HCT116 (cell line): Measurements from ENCODE around the gene TOR1AIP1. TPM values are rescaled to one million over a fixed set of nuclear protein-coding genes. Genes with fewer than 3 reads are reported as not detected.

Experiments used
- CTCF ChIP-seq, 3 experiments: fragments of 200-600 bp in 1 of 3; sonication (generic) in 1 of 3; IDR thresholded peaks in 2 of 3; conservative IDR thresholded peaks in 1 of 3; 2 replicates each; pipeline ENCODE4 v1.5.1; 2012 to 2017; ENCODE audit warnings: low read depth in 2 of 3, low read length in 2 of 3, antibody characterized with exemption in 1 of 3, borderline replicate concordance in 1 of 3, control low read depth in 1 of 3, mild to moderate bottlenecking in 1 of 3, mixed read lengths in 1 of 3, mixed run types in 1 of 3, moderate library complexity in 1 of 3; ENCODE audit not compliant: insufficient read depth in 1 of 3
- EZH2phosphoT487 ChIP-seq: fragments of 200-600 bp; IDR thresholded peaks from 2 replicates; pipeline ENCODE4 v1.6.1; 2018; ENCODE audit warnings: antibody characterized with exemption, borderline replicate concordance
- JUND ChIP-seq: IDR thresholded peaks from 2 replicates; pipeline ENCODE4 v1.6.1; 2012
- MAX ChIP-seq: IDR thresholded peaks from 2 replicates; pipeline ENCODE4 v1.6.1; 2012
- RAD21 ChIP-seq: IDR thresholded peaks from 2 replicates; pipeline ENCODE4 v1.6.1; 2012; ENCODE audit warnings: low read depth, mild to moderate bottlenecking
- REST ChIP-seq: IDR thresholded peaks from 2 replicates; pipeline ENCODE4 v1.6.1; 2012; ENCODE audit warnings: low read depth
- SP1 ChIP-seq: IDR thresholded peaks from 2 replicates; pipeline ENCODE4 v1.6.1; 2012; ENCODE audit warnings: low read depth
- ZFX ChIP-seq: fragments of 450-650 bp; IDR thresholded peaks from 2 replicates; pipeline ENCODE4 v1.6.1; 2017
- total RNA-seq: library from RNA; stranded (reverse); gene quantifications from one replicate; pipeline ENCODE4 v1.2.1, GENCODE V29; 2021; ENCODE audit not compliant: unreplicated experiment

Gene TOR1AIP1
- total RNA-seq, 1 experiment from 2014 or later: 30.5 TPM

GRCh38 chr1:179877586-179878265, 4.4 kb upstream of the TOR1AIP1 start, which contains the start of gene TOR1AIP2 (continued):
- TF ChIP-seq REST (no peak), SP1 (peak; percentile 69), MAX (peak; percentile 45; the same call in 1 of the 2 replicates), RAD21 (no peak), ZFX (peak; percentile 36), EZH2phosphoT487 (no peak), JUND (no peak), CTCF (IDR thresholded peaks at IDR 0.05 in 2 of 3, conservative IDR thresholded peaks at IDR 0.05 in 1 of 3; ENCODE audit: borderline replicate concordance in 1 of 3, insufficient read depth in 1 of 3, low read depth in 2 of 3, low read length in 2 of 3) (no peak)
- TF ChIP-seq, all 23 proteins: peak for 9
